HL-60 (cell line): ENCODE results near the gene C12orf56.
"Not testable (repeated sequence)": the region's sequence is repeated elsewhere in the genome, so short reads cannot be mapped to it uniquely, and the experiment has no call there.

Experiments
- DNase-seq, 2 experiments: peaks; one replicate each; pipeline ENCODE4 v3.0.0-alpha.2; 2010 to 2020; ENCODE audit warnings: low read depth in 1 of 2, low spot score in 1 of 2
- H3K27ac ChIP-seq: fragments of 250-450 bp; sonication (Bioruptor Pico); replicated peaks from 2 replicates; pipeline ENCODE4 v1.5.1; 2020; ENCODE audit warnings: mild to moderate bottlenecking, moderate library complexity
- H3K27me3 ChIP-seq: fragments of 250-450 bp; sonication (Bioruptor Pico); 2 replicates; pipeline ENCODE4 v1.5.1; 2021; ENCODE audit warnings: mild to moderate bottlenecking, moderate library complexity; ENCODE audit not compliant: insufficient read depth, poor library complexity, severe bottlenecking
- H3K4me3 ChIP-seq: replicated peaks from 2 replicates; pipeline ENCODE4 v1.5.1; 2011; ENCODE audit warnings: mild to moderate bottlenecking, control low read depth, low read length; ENCODE audit not compliant: insufficient read depth
- GABPA ChIP-seq: IDR thresholded peaks from 2 replicates; pipeline ENCODE4 v1.6.1; 2012; ENCODE audit warnings: low read depth
- POLR2AphosphoS5 ChIP-seq: IDR thresholded peaks from 2 replicates; pipeline ENCODE4 v1.6.1; 2012; ENCODE audit warnings: low read depth
- SPI1 ChIP-seq: IDR thresholded peaks from 2 replicates; pipeline ENCODE4 v1.6.1; 2012; ENCODE audit warnings: low read depth, mild to moderate bottlenecking, borderline replicate concordance
- TF ChIP-seq, protein P1 (sequence below): IDR thresholded peaks from one replicate; pipeline ENCODE4 v1.5.1; 2011; ENCODE audit warnings: low read length, control low read depth, inconsistent platforms; ENCODE audit not compliant: insufficient read depth
- TF ChIP-seq, protein P2 (sequence below): IDR thresholded peaks from 2 replicates; pipeline ENCODE4 v1.6.1; 2012; ENCODE audit warnings: low read depth; ENCODE audit not compliant: insufficient replicate concordance

Gene C12orf56

GRCh38 chr12:64385468-64385867, 5.1 kb downstream of the C12orf56 start:
- DNase-seq, result no peak
- no peak overlapping the region for H3K27ac ChIP-seq
- TF ChIP-seq, protein P1, sequence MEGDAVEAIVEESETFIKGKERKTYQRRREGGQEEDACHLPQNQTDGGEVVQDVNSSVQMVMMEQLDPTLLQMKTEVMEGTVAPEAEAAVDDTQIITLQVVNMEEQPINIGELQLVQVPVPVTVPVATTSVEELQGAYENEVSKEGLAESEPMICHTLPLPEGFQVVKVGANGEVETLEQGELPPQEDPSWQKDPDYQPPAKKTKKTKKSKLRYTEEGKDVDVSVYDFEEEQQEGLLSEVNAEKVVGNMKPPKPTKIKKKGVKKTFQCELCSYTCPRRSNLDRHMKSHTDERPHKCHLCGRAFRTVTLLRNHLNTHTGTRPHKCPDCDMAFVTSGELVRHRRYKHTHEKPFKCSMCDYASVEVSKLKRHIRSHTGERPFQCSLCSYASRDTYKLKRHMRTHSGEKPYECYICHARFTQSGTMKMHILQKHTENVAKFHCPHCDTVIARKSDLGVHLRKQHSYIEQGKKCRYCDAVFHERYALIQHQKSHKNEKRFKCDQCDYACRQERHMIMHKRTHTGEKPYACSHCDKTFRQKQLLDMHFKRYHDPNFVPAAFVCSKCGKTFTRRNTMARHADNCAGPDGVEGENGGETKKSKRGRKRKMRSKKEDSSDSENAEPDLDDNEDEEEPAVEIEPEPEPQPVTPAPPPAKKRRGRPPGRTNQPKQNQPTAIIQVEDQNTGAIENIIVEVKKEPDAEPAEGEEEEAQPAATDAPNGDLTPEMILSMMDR, result no peak
- peaks cover 9% of the 10 kb centered on the region for H3K27me3 ChIP-seq
- no peak overlapping the region for H3K4me3 ChIP-seq

DNA sequence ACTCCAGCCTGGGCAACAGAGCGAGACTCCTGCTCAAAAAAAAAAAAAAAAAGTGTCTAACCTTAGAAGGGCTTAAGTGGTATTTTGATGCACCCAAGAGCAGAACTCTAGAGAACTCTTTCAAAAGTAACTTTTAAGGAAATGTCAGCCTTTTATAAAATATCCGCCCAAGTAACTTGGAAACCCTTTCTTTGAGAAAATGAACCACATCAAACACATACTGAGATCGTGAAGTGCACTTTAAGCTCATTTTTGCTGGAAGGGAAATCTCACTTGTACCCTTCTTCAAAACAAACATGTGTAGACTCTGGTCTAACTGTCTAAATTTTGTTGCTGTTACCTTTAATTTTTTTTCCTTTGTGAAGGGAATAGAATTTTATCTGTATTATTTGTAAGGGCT, 5.5 kb downstream of the C12orf56 start:
- H3K27ac ChIP-seq, result no peak overlapping the region
- no peak overlapping the region for H3K4me3 ChIP-seq
- no peak for TF ChIP-seq POLR2AphosphoS5
- TF ChIP-seq GABPA, result no peak
- TF ChIP-seq, protein P2, sequence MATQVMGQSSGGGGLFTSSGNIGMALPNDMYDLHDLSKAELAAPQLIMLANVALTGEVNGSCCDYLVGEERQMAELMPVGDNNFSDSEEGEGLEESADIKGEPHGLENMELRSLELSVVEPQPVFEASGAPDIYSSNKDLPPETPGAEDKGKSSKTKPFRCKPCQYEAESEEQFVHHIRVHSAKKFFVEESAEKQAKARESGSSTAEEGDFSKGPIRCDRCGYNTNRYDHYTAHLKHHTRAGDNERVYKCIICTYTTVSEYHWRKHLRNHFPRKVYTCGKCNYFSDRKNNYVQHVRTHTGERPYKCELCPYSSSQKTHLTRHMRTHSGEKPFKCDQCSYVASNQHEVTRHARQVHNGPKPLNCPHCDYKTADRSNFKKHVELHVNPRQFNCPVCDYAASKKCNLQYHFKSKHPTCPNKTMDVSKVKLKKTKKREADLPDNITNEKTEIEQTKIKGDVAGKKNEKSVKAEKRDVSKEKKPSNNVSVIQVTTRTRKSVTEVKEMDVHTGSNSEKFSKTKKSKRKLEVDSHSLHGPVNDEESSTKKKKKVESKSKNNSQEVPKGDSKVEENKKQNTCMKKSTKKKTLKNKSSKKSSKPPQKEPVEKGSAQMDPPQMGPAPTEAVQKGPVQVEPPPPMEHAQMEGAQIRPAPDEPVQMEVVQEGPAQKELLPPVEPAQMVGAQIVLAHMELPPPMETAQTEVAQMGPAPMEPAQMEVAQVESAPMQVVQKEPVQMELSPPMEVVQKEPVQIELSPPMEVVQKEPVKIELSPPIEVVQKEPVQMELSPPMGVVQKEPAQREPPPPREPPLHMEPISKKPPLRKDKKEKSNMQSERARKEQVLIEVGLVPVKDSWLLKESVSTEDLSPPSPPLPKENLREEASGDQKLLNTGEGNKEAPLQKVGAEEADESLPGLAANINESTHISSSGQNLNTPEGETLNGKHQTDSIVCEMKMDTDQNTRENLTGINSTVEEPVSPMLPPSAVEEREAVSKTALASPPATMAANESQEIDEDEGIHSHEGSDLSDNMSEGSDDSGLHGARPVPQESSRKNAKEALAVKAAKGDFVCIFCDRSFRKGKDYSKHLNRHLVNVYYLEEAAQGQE, result no peak
- peaks cover 5% of the 10 kb centered on the region for H3K27me3 ChIP-seq
- no peak for DNase-seq

GRCh38 chr12:64383675-64384074, 6.9 kb downstream of the C12orf56 start:
- no peaks in the 10 kb centered on the region for H3K27me3 ChIP-seq
- H3K4me3 ChIP-seq, result no peak overlapping the region
- TF ChIP-seq GABPA, result no peak
- TF ChIP-seq, protein P1, result no peak
- no peak for TF ChIP-seq SPI1
- TF ChIP-seq, protein P2, result no peak
- TF ChIP-seq POLR2AphosphoS5, result no peak
- H3K27ac ChIP-seq, result no peak overlapping the region
- DNase-seq, result no peak

DNA sequence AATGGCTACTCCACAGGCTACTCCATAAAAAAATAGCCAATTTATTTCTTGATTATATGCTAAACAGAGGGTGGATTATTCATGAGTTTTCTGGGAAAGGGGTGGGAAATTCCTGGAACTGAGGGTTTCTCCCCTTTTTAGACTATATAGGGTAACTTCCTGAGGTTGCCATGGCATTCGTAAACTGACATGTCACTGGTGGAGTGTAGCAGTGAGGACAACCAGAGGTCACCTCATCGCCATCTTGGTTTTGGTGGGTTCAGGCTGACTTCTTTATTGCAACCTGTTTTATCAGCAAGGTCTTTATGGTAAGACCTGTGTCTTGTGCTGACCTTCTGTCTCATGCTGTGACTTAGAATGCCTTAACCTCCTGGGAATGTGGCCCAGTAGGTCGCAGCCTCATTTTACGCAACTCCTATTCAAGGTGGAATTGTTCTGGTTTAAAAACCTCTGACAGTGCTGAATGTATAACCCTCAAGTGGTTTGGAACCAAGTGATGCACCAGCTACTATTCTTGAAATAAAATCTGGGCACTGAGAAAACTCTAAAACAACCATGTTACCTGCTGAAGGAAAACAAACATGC, 27.7 kb downstream of the C12orf56 start:
- DNase-seq, result no peak
- Histone ChIP-seq H3K4me3 (no peak overlapping the region), H3K27ac (no peak overlapping the region), H3K27me3 (no peaks in the 10 kb centered on the region)
- TF ChIP-seq GABPA (no peak), POLR2AphosphoS5 (no peak), SPI1 (no peak)
- TF ChIP-seq, protein P2, result no peak
- TF ChIP-seq, protein P1, result no peak

GRCh38 chr12:64361173-64361572, 29.4 kb downstream of the C12orf56 start:
- not testable (repeated sequence) for H3K27ac ChIP-seq, H3K27me3 ChIP-seq, DNase-seq, H3K4me3 ChIP-seq

DNA sequence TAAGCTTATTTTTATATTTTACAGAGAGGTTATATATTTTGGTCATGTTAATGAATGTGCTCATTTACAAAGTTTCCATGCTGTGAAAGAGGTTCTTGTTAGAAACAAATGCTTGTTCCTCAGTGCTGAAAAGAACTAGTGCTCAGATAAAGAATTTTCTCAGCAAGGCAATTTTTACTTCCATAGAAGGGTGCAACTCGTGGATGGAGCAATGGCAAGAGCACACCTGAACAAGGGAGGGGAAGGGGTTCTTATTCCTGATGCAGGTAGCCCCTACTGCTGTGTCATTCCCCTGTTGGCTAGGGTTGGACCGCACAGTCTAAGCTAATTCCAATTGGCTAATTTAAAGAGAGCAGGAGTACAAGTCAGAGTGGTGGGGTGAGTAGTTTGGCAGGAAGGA, 34.3 kb downstream of the C12orf56 start:
- DNase-seq, H3K27ac ChIP-seq, H3K27me3 ChIP-seq, H3K4me3 ChIP-seq: not testable (repeated sequence)
